Fibroblast of lung (primary cell): ENCODE results near the gene POLN.

Experiments used
- EZH2 ChIP-seq: IDR thresholded peaks from 2 replicates; pipeline ENCODE4 v1.5.1; 2012; ENCODE audit warnings: low read length, control low read depth, mild to moderate bottlenecking; ENCODE audit errors: missing control alignments
- TF ChIP-seq, protein P1 (sequence below), 2 donors: IDR thresholded peaks in 1 of 2; conservative IDR thresholded peaks in 1 of 2; 1 replicate in 1 of 2; 2 replicates in 1 of 2; pipeline ENCODE4 v1.5.1; 2011 to 2012; ENCODE audit warnings: low read length in 2 of 2, control low read depth in 1 of 2, inconsistent platforms in 1 of 2, low read depth in 1 of 2, mild to moderate bottlenecking in 1 of 2

DNA sequence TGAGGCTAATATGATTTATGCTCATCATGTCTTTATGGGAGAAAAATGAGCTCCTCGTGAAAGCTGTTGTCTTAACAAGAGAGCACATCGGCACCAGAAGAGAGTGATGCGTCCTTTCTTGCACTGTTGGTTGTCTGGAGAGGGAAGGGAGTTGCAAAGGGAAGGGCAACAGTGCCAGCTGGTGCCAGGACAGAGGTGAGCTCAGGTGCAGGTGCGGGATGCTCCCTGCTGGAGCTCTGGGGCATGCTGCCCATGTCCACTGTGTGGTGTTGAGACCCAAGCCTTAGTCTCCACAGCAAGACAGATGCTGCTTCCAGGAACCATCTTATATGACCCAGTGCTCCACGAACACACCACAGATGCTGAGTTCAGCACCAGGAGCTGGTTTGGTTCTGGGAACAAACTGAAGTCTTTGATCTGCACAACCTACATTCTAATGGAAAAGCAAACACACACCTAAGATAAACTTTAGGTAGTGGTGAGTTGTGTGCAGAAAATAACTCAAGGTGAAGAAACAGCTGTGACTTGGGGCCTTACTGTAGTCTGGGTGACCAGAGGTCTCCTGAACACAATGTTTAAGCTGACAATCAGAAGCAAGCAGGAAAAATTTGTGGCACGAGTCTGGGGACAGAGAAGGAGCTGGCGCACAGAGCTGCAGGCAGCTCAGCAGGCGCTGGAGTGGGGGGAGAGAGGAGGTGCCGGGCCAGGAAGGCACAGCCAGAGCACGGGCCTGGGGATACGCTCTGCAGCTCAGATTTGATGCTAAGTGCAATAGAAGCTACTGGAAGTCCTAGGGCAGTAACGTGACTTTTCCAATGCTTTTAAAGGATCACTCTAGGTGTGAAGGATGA, 73.2 kb downstream of the POLN start:
- TF ChIP-seq, protein P1, sequence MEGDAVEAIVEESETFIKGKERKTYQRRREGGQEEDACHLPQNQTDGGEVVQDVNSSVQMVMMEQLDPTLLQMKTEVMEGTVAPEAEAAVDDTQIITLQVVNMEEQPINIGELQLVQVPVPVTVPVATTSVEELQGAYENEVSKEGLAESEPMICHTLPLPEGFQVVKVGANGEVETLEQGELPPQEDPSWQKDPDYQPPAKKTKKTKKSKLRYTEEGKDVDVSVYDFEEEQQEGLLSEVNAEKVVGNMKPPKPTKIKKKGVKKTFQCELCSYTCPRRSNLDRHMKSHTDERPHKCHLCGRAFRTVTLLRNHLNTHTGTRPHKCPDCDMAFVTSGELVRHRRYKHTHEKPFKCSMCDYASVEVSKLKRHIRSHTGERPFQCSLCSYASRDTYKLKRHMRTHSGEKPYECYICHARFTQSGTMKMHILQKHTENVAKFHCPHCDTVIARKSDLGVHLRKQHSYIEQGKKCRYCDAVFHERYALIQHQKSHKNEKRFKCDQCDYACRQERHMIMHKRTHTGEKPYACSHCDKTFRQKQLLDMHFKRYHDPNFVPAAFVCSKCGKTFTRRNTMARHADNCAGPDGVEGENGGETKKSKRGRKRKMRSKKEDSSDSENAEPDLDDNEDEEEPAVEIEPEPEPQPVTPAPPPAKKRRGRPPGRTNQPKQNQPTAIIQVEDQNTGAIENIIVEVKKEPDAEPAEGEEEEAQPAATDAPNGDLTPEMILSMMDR (conservative IDR thresholded peaks at IDR 0.05 in 1 of 2, IDR thresholded peaks at IDR 0.05 in 1 of 2; ENCODE audit: low read depth in 1 of 2, low read length in 2 of 2) = no peak
- TF ChIP-seq EZH2 = no peak
